T-helper 2 cell treated with Interferon-gamma antibody and Interleukin-4, amounts not matched to agents 5 μg/mL and 100 μg/mL, for 36 hours (primary cell): ENCODE measurements around the gene GPR17.

Experiments
- DNase-seq: peaks from one replicate; pipeline ENCODE4 v3.0.0; 2021; ENCODE audit warnings: low spot score
- H3K27ac Mint-ChIP-seq: one replicate; pipeline ENCODE4 v1.8.0; 2021; ENCODE audit warnings: mild to moderate bottlenecking, mixed read lengths
- H3K27me3 Mint-ChIP-seq: one replicate; pipeline ENCODE4 v1.8.0; 2021; ENCODE audit warnings: low read depth, mixed read lengths
- H3K36me3 Mint-ChIP-seq: one replicate; pipeline ENCODE4 v1.8.0; 2021; ENCODE audit warnings: low read depth, mixed read lengths
- H3K4me1 Mint-ChIP-seq: one replicate; pipeline ENCODE4 v1.8.0; 2021; ENCODE audit warnings: low read depth, mixed read lengths
- H3K4me3 Mint-ChIP-seq: one replicate; pipeline ENCODE4 v1.8.0; 2022; ENCODE audit warnings: mild to moderate bottlenecking, moderate library complexity, mixed read lengths
- H3K9me3 Mint-ChIP-seq: one replicate; pipeline ENCODE4 v1.8.0; 2021; ENCODE audit warnings: mixed read lengths

The GPR17 gene

DNA sequence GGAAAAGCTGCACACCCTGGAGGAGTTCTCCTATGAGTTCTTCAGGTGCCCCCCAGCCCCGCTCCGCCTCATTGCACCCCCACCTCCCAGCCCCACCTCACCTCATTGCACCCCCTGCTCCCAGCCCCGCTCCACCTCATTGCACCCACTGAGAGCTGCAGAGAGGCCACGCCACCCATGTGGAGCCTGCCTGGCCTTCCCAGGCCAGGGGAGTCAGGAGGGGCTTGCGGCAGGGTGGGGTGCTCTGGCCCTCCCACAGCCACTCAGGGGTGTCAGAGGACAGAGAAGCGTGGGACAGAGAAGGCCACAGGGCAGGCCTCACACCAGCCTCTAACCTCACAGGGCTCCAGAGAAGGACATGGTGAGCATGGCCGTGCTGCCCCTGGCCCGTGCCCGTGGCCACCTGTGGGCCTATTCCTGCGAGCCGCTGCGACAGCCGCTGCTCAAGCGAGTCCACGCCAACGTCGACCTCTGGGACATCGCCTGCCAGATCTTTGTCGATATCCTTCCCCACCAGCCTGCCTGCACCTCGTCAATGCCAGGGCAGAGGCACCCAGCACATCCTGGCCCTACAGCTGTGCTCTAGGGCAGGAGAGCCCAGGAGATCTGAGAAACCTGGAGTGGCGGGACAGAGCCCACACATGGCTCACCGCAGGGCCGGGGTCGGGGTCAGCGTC is 15.0 kb upstream of the GPR17 start:
- Mint-ChIP-seq H3K36me3 (no peaks in the 10 kb centered on the region), H3K27ac (no peak overlapping the region), H3K9me3 (no peaks in the 10 kb centered on the region), H3K4me1 (peaks cover 6% of the 10 kb centered on the region), H3K4me3 (no peak overlapping the region), H3K27me3 (no peaks in the 10 kb centered on the region)
- DNase-seq: no peak

DNA sequence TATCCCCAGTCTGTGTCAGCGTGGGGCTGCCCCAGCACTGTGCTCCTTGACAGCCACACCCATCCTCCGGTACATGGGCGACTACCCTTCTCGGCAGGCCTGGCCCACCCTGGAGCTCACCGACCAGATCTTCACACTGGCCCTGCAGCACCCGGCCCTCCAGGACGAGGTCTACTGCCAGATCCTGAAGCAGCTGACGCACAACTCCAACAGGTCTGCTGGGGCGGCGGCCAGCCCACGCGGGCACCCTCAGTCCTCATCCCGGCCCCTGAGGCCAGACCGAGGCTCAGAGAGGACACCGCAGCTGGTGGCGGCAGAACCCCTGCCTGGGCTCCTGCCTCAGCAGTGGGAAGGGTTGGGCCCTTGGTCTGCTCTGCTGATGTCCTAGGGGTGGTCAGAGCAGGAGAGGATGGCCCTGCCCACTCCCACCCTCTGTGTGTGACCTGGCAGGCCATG is 14.4 kb upstream of the GPR17 start:
- no peaks in the 10 kb centered on the region for H3K36me3 Mint-ChIP-seq
- H3K9me3 Mint-ChIP-seq: no peaks in the 10 kb centered on the region
- H3K4me1 Mint-ChIP-seq: peaks cover 6% of the 10 kb centered on the region
- no peak for DNase-seq
- no peaks in the 10 kb centered on the region for H3K27me3 Mint-ChIP-seq
- H3K27ac Mint-ChIP-seq: no peak overlapping the region
- no peak overlapping the region for H3K4me3 Mint-ChIP-seq

GRCh38 chr2:127631997-127632581 is 13.9 kb upstream of the GPR17 start:
- no peak for DNase-seq
- Mint-ChIP-seq H3K27ac (no peak overlapping the region), H3K27me3 (no peaks in the 10 kb centered on the region), H3K9me3 (no peaks in the 10 kb centered on the region), H3K36me3 (no peaks in the 10 kb centered on the region), H3K4me3 (no peak overlapping the region), H3K4me1 (peaks cover 9% of the 10 kb centered on the region)

- Mint-ChIP-seq H3K4me1 (peaks cover 11% of the 10 kb centered on the region), H3K27me3 (no peaks in the 10 kb centered on the region), H3K9me3 (no peaks in the 10 kb centered on the region), H3K27ac (no peak overlapping the region), H3K36me3 (no peaks in the 10 kb centered on the region), H3K4me3 (no peak overlapping the region)
- no peak for DNase-seq
Observed at GRCh38 chr2:127632592-127633489, 13.1 kb upstream of the GPR17 start.

DNA sequence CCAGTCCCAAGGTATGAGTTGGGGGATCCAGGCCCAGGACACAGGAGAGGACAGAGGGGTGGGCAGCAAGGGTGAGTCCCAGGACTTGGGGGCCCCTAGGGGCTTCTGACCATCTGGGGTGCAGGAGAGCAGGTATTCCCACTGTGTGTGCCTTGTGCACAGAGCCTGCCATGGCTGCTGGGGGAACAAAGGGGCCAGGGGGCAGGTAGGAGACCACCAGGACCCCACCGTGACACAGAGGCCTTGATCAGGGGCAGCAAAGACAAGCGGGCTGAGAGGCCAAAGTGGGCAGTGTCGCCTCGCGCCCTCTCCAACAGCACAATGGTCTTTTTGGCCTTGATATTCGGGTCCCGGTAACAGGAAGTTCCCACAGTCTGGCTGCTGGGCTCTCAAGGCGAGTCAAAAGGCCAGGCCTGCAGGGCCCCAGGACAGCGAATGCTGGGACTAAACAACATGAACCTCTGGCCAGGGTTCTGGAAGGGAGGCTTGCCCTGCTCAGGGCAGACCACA is 12.3 kb upstream of the GPR17 start:
- Mint-ChIP-seq H3K4me3 (no peak overlapping the region), H3K27me3 (no peaks in the 10 kb centered on the region), H3K36me3 (no peaks in the 10 kb centered on the region), H3K4me1 (peaks cover 17% of the 10 kb centered on the region), H3K9me3 (no peaks in the 10 kb centered on the region), H3K27ac (peak overlapping the region; percentile 15)
- DNase-seq: no peak

DNA sequence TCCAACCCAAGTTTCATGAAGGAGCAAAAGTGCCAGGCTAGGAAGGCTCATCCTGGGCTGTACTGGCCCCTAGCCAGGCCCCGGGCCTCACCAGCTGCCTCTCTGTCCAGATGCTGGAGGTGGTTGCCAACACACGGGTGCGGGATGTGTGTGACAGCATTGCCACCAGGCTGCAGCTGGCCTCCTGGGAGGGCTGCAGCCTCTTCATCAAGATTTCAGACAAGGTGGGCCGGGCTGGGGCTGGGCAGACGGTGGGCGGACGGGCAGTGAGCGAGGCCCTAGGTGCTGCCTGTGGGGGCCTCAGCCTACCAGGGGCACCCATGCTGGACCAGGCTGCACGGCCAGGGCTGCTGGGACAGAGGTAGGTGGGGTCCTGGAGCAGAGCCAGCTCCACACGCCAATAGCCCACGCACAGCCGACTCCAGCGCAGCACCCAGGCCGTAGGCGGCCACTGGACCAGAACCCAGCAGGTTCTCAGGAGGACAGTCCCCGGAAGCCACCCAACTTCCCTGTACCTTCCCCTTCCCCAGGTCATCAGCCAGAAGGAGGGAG is 11.8 kb upstream of the GPR17 start:
- DNase-seq: no peak
- peaks cover 21% of the 10 kb centered on the region for H3K4me1 Mint-ChIP-seq
- H3K4me3 Mint-ChIP-seq: no peak overlapping the region
- no peaks in the 10 kb centered on the region for H3K9me3 Mint-ChIP-seq
- no peaks in the 10 kb centered on the region for H3K27me3 Mint-ChIP-seq
- H3K36me3 Mint-ChIP-seq: no peaks in the 10 kb centered on the region
- H3K27ac Mint-ChIP-seq: no peak overlapping the region

DNA sequence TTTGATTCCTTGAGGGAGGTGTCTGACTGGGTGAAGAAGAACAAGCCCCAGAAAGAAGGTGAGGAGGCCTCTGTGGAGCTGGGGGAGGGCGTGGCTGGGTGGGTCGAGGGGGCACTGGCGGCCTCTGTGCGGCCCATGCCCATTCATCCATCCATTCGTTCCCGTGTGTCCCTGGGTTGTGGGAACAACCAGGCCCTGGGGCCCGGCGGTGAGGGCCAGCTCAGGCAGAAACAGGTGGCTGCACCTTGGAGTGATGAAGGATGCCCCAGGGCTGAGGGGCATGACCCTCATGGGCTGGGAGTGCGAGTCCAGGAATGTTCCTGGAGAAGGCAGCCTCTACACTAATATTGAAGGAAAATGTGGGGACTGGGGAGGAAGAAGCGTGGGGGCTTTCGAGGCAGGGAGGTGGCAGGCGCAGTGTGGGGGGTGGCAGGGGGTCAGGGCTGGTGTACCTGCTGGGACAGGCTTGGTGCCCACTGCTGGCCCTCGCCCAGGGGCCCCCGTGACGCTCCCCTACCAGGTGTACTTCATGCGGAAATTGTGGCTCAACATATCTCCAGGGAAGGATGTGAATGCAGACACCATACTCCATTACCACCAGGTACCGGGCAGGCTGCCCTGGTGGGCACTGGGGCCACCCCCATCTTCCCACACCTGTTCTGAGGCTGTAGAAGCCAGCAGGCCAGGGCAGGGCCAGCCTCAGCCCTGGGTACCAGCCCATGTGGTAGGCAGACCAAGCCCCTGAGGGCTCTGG is 11.2 kb upstream of the GPR17 start:
- H3K4me3 Mint-ChIP-seq: no peak overlapping the region
- no peaks in the 10 kb centered on the region for H3K9me3 Mint-ChIP-seq
- H3K4me1 Mint-ChIP-seq: peaks cover 23% of the 10 kb centered on the region
- DNase-seq: no peak
- H3K36me3 Mint-ChIP-seq: no peaks in the 10 kb centered on the region
- no peaks in the 10 kb centered on the region for H3K27me3 Mint-ChIP-seq
- no peak overlapping the region for H3K27ac Mint-ChIP-seq

DNA sequence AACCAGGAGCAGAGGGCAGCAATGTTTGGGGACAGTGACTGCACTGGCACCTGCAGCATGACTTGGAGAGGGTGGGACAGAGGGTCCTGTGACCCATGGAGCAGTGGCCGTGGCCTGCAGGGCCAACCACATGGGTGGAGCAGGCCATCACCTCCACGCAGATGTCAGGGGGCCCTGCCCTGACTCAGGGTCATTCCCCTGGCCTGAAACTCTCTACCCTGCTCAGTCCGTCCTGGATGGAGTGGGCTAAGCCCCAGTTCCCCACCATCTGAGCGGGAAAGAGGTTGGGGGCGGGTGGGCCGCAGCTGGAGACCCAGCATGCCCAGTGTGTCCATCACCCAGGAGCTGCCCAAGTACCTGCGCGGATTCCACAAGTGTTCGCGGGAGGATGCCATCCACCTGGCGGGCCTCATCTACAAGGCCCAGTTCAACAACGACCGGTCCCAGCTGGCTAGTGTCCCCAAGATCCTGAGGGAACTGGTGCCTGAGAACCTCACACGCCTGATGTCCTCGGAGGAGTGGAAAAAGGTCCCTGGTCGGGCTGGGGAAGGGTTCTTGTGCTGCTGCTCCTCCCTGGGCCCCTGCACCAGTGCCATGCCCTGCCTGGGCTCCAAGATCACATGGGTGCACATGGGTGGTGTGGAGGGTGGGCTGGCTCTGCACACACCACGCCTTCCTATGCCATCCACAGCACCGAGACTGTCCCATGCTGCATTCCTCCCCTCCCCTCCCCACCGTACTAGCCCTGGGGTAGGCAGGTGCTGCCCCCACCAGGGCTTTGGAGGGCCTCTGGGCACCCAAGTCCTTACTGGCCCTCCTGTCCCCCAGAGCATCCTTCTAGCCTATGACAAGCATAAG is 10.3 kb upstream of the GPR17 start:
- DNase-seq: no peak
- no peak overlapping the region for H3K4me3 Mint-ChIP-seq
- peaks cover 26% of the 10 kb centered on the region for H3K4me1 Mint-ChIP-seq
- no peaks in the 10 kb centered on the region for H3K27me3 Mint-ChIP-seq
- no peaks in the 10 kb centered on the region for H3K9me3 Mint-ChIP-seq
- no peaks in the 10 kb centered on the region for H3K36me3 Mint-ChIP-seq
- no peak overlapping the region for H3K27ac Mint-ChIP-seq

GRCh38 chr2:127636248-127637235 is 9.4 kb upstream of the GPR17 start:
- H3K36me3 Mint-ChIP-seq: no peaks in the 10 kb centered on the region
- no peak for DNase-seq
- no peaks in the 10 kb centered on the region for H3K27me3 Mint-ChIP-seq
- H3K4me1 Mint-ChIP-seq: peaks cover 28% of the 10 kb centered on the region
- H3K4me3 Mint-ChIP-seq: no peak overlapping the region
- no peak overlapping the region for H3K27ac Mint-ChIP-seq
- no peaks in the 10 kb centered on the region for H3K9me3 Mint-ChIP-seq

GRCh38 chr2:127637236-127637630 is 8.7 kb upstream of the GPR17 start:
- Mint-ChIP-seq H3K36me3 (no peaks in the 10 kb centered on the region), H3K4me1 (peaks cover 28% of the 10 kb centered on the region), H3K27ac (peak overlapping the region; percentile 26), H3K9me3 (no peaks in the 10 kb centered on the region), H3K27me3 (no peaks in the 10 kb centered on the region), H3K4me3 (no peak overlapping the region)
- no peak for DNase-seq

DNA sequence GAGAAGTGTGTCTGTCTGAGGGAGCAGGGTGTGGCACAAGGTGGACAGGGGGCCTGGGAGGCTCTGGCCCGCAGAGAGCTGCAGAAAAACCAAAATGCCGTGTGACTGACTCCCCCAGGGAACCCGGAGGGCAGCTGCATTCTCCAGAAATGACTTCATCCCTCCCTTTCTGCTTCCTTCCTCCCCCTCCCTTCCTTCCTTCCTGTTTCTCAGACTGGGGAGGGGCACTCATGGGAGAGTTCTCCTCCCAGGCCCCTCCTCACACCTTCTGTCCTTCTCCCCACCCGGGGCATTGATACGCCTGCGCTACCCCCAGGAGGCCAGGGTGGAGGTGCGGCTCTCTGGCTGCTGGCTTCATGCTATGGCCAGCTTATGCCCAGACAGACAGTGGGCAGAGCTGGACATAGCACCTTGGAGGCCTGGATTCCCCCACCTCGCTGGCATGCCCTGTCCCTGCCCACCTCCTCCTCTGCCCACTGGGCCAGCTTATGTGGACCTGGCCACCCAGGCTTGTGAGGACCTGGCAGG is 8.2 kb upstream of the GPR17 start:
- DNase-seq: no peak
- Mint-ChIP-seq H3K27ac (peak overlapping the region; percentile 84), H3K27me3 (no peaks in the 10 kb centered on the region), H3K4me1 (peaks cover 28% of the 10 kb centered on the region), H3K36me3 (no peaks in the 10 kb centered on the region), H3K9me3 (no peaks in the 10 kb centered on the region), H3K4me3 (peak overlapping the region; percentile 76)
